Body of pancreas (tissue), 4 donors: ENCODE results near the gene RPP14. TPM values are rescaled to one million over a fixed set of nuclear protein-coding genes. Genes with fewer than 3 reads are reported as not detected.

Source experiments
- ATAC-seq: fragments of 150-250 bp; one replicate; pipeline ENCODE4 v1.9.1; 2016
- DNase-seq, 4 donors: peaks; one replicate each; pipeline ENCODE4 v3.0.0-alpha.2; 2019
- H3K27ac ChIP-seq, 4 donors: fragments of 200-600 bp; sonication (generic); 1 replicate in 3 of 4; 2 replicates in 1 of 4; pipeline versions ENCODE4 v1.5.1 to v1.6.1; 2016 to 2019; ENCODE audit warnings: mild to moderate bottlenecking in 1 of 4, mixed read lengths in 1 of 4, moderate library complexity in 1 of 4
- H3K27me3 ChIP-seq, 2 donors: fragments of 200-600 bp; sonication (generic); one replicate each; pipeline ENCODE4 v1.6.0; 2016; ENCODE audit warnings: mild to moderate bottlenecking in 1 of 2
- H3K36me3 ChIP-seq, 2 donors: fragments of 200-600 bp; sonication (generic); replicated peaks in 1 of 2; 2 replicates each; pipeline ENCODE4 v1.5.1; 2016; ENCODE audit warnings: low read depth in 2 of 2; ENCODE audit not compliant: insufficient read depth in 1 of 2
- H3K4me1 ChIP-seq: fragments of 200-600 bp; sonication (generic); one replicate; pipeline ENCODE4 v1.6.0; 2016
- H3K4me3 ChIP-seq, 2 donors: fragments of 200-600 bp; sonication (generic); 1 replicate in 1 of 2; 2 replicates in 1 of 2; pipeline ENCODE4 v1.5.1; 2016 to 2019
- H3K9me3 ChIP-seq, 3 donors: fragments of 200-600 bp; sonication (generic); 1 replicate in 2 of 3; 2 replicates in 1 of 3; pipeline ENCODE4 v1.5.1; 2016
- POLR2A ChIP-seq, 3 donors: fragments of 450-650 bp; IDR thresholded peaks; one replicate each; pipeline ENCODE4 v1.6.1; 2016; ENCODE audit warnings: antibody characterized with exemption in 3 of 3, mild to moderate bottlenecking in 2 of 3
- WGBS, 2 donors: methylation state at CpG; one replicate each; pipeline ENCODE4 v1.1.5; 2017; 5-methylcytosine and 5-hydroxymethylcytosine counted together
- intact Hi-C: fragments of 100-400 bp; cut with DNase I; formaldehyde crosslinking; loops from one replicate; pipeline ENCODE4 v1.15.1; 2023
- small RNA-seq: library from RNA; depleted of rRNA; stranded (forward); fragments of <200 nt; gene quantifications from one replicate; pipeline ENCODE3, GENCODE V24; 2016
- total RNA-seq, 2 donors: library from RNA; depleted of rRNA; stranded (reverse); fragments of >200 nt; gene quantifications; one replicate each; pipeline ENCODE4 v1.1.0, GENCODE V29; 2016
- TF ChIP-seq, protein P1 (sequence below), 7 experiments: fragments of 450-650 bp in 4 of 7; fragments of 200-600 bp in 3 of 7; sonication (generic) in 3 of 7; IDR thresholded peaks; one replicate each; pipeline ENCODE4 v1.5.1; 2016 to 2019; ENCODE audit warnings: antibody characterized with exemption in 7 of 7

Gene RPP14
- total RNA-seq, 2 donors from 2014 or later = 3.6 to 4.3 TPM

DNA sequence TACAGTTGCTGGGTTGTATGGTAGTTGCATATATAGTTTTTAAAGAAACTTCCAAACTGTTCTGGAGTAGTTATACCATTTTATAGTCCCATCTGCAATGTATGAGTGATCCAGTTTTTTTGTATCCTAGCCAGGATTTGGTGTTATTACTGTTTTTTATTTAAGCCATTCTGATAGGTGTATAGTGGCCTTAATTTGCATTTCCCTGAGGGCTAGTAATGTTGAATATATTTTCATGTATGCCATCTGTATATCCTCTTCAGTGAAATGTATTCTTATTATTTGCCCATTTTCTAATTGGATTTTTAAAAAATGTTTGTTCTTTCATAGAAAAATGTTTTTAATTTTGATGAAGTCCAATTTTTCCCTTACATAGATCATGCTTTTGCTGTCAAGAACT is 55.8 kb downstream of the RPP14 start:
- no peak for DNase-seq
- TF ChIP-seq, protein P1, sequence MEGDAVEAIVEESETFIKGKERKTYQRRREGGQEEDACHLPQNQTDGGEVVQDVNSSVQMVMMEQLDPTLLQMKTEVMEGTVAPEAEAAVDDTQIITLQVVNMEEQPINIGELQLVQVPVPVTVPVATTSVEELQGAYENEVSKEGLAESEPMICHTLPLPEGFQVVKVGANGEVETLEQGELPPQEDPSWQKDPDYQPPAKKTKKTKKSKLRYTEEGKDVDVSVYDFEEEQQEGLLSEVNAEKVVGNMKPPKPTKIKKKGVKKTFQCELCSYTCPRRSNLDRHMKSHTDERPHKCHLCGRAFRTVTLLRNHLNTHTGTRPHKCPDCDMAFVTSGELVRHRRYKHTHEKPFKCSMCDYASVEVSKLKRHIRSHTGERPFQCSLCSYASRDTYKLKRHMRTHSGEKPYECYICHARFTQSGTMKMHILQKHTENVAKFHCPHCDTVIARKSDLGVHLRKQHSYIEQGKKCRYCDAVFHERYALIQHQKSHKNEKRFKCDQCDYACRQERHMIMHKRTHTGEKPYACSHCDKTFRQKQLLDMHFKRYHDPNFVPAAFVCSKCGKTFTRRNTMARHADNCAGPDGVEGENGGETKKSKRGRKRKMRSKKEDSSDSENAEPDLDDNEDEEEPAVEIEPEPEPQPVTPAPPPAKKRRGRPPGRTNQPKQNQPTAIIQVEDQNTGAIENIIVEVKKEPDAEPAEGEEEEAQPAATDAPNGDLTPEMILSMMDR (IDR thresholded peaks at IDR 0.05) = no peak
- no peak for TF ChIP-seq POLR2A (IDR thresholded peaks at IDR 0.05)
- H3K36me3 ChIP-seq = no peaks in the 10 kb centered on the region
- no peaks in the 10 kb centered on the region for H3K4me1 ChIP-seq
- H3K9me3 ChIP-seq = no peaks in the 10 kb centered on the region
- no peak for ATAC-seq
- no peak overlapping the region for H3K4me3 ChIP-seq
- H3K27me3 ChIP-seq = no peaks in the 10 kb centered on the region
- H3K27ac ChIP-seq = no peak overlapping the region
- intact Hi-C loops = no loop called here

DNA sequence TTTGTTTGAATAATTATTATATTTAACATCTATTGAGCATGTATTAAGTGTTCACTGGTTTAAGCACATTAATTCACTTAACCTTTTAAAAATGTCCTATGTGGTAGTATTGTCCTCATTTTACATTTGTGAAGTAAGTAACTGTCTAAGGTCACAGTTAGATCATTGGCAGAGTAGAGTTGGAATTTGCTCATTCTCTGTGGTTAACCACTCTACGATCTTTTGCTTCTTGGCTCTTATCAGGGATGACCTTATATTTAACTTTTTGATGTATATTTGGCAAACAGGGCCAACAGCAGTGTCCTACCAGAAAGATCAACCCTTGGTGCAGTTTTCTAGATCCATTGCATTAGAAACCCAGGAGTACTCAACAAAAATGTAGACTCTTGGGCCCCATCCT is 60.7 kb downstream of the RPP14 start:
- intact Hi-C loops = no loop called here
- no peak for DNase-seq
- H3K27me3 ChIP-seq = no peaks in the 10 kb centered on the region
- H3K4me3 ChIP-seq = no peak overlapping the region
- peaks cover 17% of the 10 kb centered on the region for H3K4me1 ChIP-seq
- H3K27ac ChIP-seq = no peak overlapping the region
- ATAC-seq = no peak
- 69 to 76% methylated on average over 1 of the region's 1 CpG for WGBS, 2 donors
- H3K9me3 ChIP-seq = no peaks in the 10 kb centered on the region
- TF ChIP-seq, protein P1 (IDR thresholded peaks at IDR 0.05) = no peak
- TF ChIP-seq POLR2A (IDR thresholded peaks at IDR 0.05) = no peak
- no peaks in the 10 kb centered on the region for H3K36me3 ChIP-seq

DNA sequence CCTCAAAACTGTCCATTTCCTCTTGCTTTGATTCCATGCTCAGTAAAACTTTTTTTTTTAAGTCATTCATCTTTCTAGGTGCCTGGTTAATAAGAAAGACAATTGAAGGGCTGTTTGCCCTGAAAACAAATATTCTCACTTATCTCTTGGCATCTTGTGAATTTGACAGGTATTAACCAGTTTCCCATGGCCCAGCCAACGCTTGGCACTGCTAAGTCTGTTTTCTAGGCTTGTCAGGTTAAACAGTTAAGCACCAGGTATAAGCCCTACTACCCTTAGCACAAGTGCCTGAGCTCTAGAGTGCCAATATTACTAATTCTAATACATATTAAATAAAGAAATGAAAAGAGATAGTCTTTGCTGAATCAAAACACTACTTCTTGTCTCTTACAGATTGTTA is 63.0 kb downstream of the RPP14 start:
- H3K27me3 ChIP-seq = no peaks in the 10 kb centered on the region
- H3K27ac ChIP-seq = peak overlapping the region in 3 of 4 donors; percentile 47 to 61 (median 47)
- intact Hi-C loops = no loop called here
- peak in 3 of 4 donors; percentile 35 to 53 (median 43) for DNase-seq
- H3K4me1 ChIP-seq = peaks cover 17% of the 10 kb centered on the region
- TF ChIP-seq, protein P1 (IDR thresholded peaks at IDR 0.05) = no peak
- TF ChIP-seq POLR2A (IDR thresholded peaks at IDR 0.05) = no peak
- no peaks in the 10 kb centered on the region for H3K36me3 ChIP-seq
- no peaks in the 10 kb centered on the region for H3K9me3 ChIP-seq
- 0 to 19% methylated on average over 1 of the region's 1 CpG for WGBS, 2 donors
- H3K4me3 ChIP-seq = no peak overlapping the region
- ATAC-seq = peak; percentile 69

Small RNAs within 50 kb of the gene (small RNA-seq; reads per million reads assigned to genes)
- gene AC098479.1 = not detected

Other genes starting within 250 kb of the RPP14 start
- 1 to 10 TPM in 1 of 2 donors, not detected in 1; 2.1 TPM for gene DNASE1L3, start 95.3 kb upstream of the RPP14 start, total RNA-seq
- 1 to 10 TPM; 5.3 to 6.2 TPM for gene ABHD6, start 68.5 kb upstream of the RPP14 start, total RNA-seq
- gene HTD2, start 275 bp downstream of the RPP14 start, total RNA-seq = 1 to 10 TPM in 1 of 2 donors, under 1 TPM in 1; 0.99 to 4.9 TPM
- 10 to 100 TPM in 1 of 2 donors, 1 to 10 TPM in 1; 8.2 to 12.7 TPM for gene PXK, start 26.6 kb downstream of the RPP14 start, total RNA-seq
- 10 to 100 TPM; 23.4 to 32.7 TPM for gene PDHB, start 127.6 kb downstream of the RPP14 start, total RNA-seq
- gene KCTD6, start 185.9 kb downstream of the RPP14 start, total RNA-seq = 10 to 100 TPM in 1 of 2 donors, 1 to 10 TPM in 1; 1.3 to 13.0 TPM
- 1 to 10 TPM; 2.3 to 5.9 TPM for gene ACOX2, start 230.9 kb downstream of the RPP14 start, total RNA-seq